HG03571 (cell line): ENCODE data around the gene CNGA3.

ENCODE experiments used
- ATAC-seq: cut with Tn5 transposase; IDR thresholded peaks from one replicate; pipeline ENCODE4 v1.9.1; 2021; ENCODE audit not compliant: unreplicated experiment

CNGA3 gene

DNA sequence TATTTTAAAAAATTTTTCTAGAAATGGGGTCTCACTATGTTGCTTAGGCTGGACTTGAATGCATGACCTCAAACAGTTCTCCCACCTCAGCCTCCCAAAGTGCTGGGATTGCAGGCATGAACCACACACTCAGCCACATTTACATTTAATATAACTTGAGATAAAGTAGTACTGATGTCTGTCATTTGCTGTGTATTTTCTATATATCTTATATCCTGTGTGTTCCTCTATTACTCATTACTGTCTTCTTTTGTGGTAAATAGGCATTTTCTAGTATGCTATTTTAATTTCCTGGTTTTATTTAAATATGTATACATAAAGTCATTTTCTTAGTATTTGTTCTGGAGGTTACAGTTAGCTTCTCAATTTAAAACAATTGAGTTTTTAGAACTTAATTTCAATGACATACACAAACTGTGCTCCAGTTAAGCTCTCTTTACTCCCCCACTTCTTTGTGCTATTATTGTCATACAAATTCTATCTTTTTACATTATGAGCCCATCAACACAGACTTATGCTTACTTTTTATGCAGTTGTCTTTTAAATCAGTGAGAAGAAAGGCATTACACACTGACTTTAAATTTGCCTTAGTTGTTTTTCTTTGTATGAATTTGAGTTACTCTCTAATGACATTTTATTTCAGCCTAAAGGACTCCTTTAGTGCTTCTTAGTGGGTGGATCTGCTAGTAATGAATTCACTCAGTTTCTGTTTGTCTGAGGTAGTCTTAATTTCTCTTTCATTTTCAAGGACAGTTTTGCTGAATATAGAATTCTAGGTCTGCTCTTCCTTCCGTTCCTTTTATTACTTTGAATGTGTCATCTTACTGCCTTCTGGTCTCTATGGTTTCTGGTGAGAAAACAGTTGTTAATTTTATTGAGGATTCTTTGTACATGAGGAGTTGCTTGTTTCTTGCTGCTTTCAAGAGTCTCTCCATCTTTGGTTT is 92.2 kb downstream of the CNGA3 start:
- ATAC-seq = no peak

DNA sequence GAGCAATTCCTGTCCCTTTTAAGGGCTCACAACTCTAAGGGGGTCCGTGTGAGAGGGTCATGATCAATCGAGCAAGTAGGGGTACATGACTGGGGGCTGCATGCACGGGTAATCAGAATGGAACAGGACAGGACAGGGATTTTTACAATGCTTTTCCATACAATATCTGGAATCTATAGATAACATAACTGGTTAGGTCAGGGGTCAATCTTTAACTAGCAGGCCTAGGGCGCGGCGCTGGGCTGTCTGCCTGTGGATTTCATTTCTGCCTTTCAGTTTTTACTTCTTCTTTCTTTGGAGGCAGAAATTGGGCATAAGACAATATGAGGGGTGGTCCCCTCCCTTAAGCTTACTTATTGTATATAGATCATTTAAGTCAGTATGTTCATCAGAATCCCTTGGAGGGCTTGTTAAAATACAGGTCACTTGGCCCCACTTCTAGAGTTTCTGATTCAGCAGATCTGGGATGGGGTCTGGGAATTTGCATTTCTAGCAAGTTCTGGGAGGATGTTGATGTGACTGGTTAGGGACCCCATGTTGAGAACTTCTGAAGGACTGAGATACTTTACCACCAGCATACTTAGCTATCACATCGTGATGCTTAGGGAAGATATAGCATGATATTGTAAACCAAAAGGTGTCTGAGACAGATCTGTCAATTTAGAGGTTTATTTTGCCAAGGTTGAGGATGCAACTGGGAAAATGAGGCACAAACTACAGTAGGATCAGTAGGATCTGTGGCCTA is 95.6 kb downstream of the CNGA3 start:
- no peak for ATAC-seq

DNA sequence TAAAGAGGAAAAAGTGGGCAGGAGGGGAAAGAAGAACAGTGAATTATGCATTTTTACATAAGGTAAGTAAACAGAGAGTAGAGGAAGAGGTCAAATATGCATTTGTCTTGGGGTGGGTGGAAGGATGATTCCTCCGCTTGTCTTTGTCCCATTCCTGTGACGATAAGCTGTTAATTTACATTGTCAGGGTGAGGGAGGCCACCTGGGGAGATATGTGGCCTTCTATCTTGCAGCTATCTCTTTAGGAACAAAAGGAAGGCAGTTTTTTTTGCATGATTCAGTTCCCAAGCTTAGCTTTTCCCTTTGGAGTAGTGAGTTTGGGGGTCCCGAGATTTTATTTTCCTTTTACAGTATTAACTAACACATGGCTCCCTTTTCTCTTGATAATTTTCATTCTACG is 96.2 kb downstream of the CNGA3 start:
- ATAC-seq = no peak

DNA sequence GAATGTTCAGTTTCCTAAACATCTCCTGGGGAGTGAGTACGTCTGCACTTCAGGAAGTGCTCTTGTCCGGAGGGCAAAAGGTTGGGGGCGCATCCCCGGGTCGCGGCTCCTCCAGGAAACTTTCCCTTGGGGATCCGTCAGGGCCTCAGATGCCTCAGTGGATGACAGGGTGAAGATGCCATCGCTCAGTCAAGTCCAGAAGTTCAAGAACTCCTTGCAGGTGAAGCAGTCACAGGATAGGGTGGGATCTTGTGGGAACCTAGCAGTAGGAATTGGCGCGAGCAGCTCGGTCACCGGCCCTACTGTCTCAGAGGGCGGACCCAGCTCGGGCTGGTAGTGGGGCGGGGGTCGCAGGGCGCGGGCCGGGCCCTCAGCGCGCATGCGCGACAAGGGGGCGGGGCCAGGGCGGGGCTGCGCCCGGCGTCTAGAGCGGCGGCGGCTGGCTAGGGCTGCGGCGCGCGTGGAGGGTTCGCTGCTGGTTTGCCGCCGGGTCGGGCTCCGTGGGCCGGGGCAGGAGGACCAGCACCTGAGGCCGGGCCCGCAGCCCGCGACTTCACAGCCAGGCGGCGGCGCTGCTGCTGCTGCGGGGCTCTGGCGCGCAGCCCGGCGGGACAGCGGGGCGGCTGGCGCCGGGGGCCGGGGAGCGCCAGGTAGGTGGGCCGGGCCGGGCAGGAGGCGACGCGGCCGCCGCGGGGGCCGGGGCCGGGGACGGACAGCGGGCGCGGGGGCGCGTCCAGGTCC is 98.3 kb downstream of the CNGA3 start, which contains the start of gene INPP4A:
INPP4A (plus strand) TSS at position 423 of the 741 bp plus-strand sequence. CDS start 75,191 bp downstream, outside the sequence.
- ATAC-seq = peak; percentile 66

DNA sequence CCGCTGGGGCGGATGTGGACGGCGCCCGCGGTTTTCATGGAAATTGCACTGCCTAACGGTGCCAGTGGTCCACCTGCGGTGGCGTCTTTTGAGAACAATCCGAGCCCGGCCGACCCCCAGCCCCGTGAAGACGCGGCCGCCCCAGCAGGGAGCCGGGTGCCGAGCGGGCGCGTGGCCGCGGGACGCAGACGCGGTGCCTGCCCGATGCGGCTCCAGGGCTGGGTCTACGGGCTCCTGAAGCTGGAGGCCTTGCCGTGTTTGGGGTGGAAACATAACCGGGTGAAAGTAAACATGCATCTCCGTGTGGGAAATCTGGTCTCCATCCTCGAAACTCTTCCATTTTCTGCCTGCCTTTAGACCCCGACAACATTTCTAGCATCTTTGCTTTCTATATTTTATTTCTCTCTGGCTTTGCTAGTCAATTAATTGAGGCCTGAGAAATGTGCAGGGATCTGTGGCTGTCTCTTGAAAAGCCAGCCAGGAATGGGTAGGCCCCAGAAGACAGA is 99.0 kb downstream of the CNGA3 start:
- no peak for ATAC-seq

DNA sequence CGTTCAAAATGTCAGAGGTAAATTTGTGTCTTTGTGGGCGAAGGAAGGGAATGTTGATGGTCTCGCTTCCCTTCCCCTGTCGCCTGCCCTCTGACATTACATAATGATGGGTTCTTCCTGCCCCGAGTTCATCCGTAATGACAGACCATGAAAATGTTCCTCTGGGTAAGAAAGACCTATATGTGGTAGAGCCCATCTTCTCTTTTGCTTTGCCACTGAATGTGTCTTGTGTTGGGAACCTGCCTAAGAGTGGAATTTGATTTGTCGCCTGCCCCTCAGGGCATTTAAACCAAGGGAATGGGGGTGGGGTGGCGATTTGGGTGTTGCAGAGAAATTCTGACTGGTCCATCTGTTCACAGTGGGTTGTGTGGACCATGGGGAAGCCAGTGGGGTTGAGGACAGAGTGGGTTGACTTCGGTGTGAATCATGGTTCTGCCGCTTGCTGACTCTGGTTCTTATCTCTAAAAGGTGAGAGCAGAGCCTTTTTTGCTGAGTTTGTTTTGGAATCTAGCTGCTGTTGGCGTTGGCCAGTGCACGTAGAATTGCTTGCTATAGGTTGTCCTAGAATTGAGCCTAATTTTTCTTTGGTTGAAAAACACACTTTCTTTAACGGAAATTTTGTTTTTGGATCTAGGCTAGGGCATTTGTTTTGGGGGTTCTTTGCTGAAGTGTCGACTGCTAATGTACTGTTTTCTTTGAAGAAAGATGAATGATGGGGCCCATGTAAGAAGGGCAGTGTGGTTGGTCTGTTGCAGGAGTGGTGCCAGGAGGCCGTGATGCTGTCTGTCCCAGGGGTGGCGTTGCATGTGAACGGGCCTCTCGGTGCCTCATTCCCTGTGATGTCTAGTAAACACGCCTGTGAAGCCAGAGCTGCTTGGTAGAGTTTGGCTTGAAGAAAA is 99.7 kb downstream of the CNGA3 start:
- no peak for ATAC-seq

DNA sequence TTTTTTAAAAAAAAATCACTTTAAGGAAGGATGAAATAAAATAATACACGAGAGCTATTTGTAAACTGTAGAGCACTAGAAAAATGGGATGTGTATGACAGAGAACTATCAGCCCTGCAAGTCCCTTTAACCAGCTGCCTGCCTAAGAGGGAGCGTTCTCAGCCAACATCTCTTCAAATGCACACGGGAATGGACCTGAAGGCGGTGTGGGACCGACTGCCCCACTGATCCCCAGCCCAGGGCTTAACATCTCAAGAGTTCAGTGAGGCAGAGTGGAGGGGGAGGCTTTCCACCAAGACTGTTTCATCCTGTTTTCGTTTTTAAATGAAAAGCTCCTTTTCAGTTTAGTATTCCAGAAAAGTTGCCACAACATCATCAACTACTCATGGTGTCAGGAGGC is 100.6 kb downstream of the CNGA3 start:
- ATAC-seq = no peak
